Endothelial cell (in vitro differentiated cells): Measurements from ENCODE around the gene HMGB2. TPM values are rescaled to one million over a fixed set of nuclear protein-coding genes. Genes with fewer than 3 reads are reported as not detected.

Experiments
- DNase-seq: peaks from one replicate; pipeline ENCODE4 v3.0.0; 2021; ENCODE audit warnings: low spot score
- H3K27ac Mint-ChIP-seq: one replicate; pipeline ENCODE4 v1.8.0; 2021; ENCODE audit warnings: mixed read lengths, inconsistent platforms; ENCODE audit not compliant: unreplicated experiment
- H3K27me3 Mint-ChIP-seq: one replicate; pipeline ENCODE4 v1.8.0; 2021; ENCODE audit warnings: mild to moderate bottlenecking, moderate library complexity, mixed read lengths, inconsistent platforms; ENCODE audit not compliant: unreplicated experiment
- H3K36me3 Mint-ChIP-seq: one replicate; pipeline ENCODE4 v1.8.0; 2021; ENCODE audit warnings: mild to moderate bottlenecking, low read depth, mixed read lengths, inconsistent platforms; ENCODE audit not compliant: unreplicated experiment
- H3K4me1 Mint-ChIP-seq: one replicate; pipeline ENCODE4 v1.8.0; 2021; ENCODE audit warnings: mild to moderate bottlenecking, mixed read lengths, inconsistent platforms; ENCODE audit not compliant: unreplicated experiment
- H3K4me3 Mint-ChIP-seq: one replicate; pipeline ENCODE4 v1.8.0; 2021; ENCODE audit warnings: mild to moderate bottlenecking, mixed read lengths, inconsistent platforms; ENCODE audit not compliant: unreplicated experiment
- H3K9me3 Mint-ChIP-seq: one replicate; pipeline ENCODE4 v1.8.0; 2021; ENCODE audit warnings: mixed read lengths, inconsistent platforms; ENCODE audit not compliant: unreplicated experiment
- total RNA-seq: library from RNA; stranded (reverse); fragmentation: NEBNext Ultra II Directional; extraction: Animal tissue kit (Norgen Biotek cat#: 25700); gene quantifications from one replicate; pipeline ENCODE4 v1.2.1, GENCODE V29; 2021; ENCODE audit not compliant: unreplicated experiment
- TF ChIP-seq, protein P1 (sequence below): fragments of 200-600 bp; sonication (generic); IDR thresholded peaks from one replicate; pipeline ENCODE4 v1.5.0; 2021; ENCODE audit warnings: antibody characterized with exemption; ENCODE audit not compliant: unreplicated experiment

HMGB2 gene
- total RNA-seq, 1 donor from 2014 or later = 160 TPM

GRCh38 chr4:173319696-173320095, 14.5 kb downstream of the HMGB2 start:
- DNase-seq = no peak
- H3K27ac Mint-ChIP-seq = no peak overlapping the region
- H3K9me3 Mint-ChIP-seq = no peaks in the 10 kb centered on the region
- no peaks in the 10 kb centered on the region for H3K36me3 Mint-ChIP-seq
- H3K4me1 Mint-ChIP-seq = no peaks in the 10 kb centered on the region
- peaks cover 1% of the 10 kb centered on the region for H3K27me3 Mint-ChIP-seq
- TF ChIP-seq, protein P1, sequence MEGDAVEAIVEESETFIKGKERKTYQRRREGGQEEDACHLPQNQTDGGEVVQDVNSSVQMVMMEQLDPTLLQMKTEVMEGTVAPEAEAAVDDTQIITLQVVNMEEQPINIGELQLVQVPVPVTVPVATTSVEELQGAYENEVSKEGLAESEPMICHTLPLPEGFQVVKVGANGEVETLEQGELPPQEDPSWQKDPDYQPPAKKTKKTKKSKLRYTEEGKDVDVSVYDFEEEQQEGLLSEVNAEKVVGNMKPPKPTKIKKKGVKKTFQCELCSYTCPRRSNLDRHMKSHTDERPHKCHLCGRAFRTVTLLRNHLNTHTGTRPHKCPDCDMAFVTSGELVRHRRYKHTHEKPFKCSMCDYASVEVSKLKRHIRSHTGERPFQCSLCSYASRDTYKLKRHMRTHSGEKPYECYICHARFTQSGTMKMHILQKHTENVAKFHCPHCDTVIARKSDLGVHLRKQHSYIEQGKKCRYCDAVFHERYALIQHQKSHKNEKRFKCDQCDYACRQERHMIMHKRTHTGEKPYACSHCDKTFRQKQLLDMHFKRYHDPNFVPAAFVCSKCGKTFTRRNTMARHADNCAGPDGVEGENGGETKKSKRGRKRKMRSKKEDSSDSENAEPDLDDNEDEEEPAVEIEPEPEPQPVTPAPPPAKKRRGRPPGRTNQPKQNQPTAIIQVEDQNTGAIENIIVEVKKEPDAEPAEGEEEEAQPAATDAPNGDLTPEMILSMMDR = no peak
- no peak overlapping the region for H3K4me3 Mint-ChIP-seq

DNA sequence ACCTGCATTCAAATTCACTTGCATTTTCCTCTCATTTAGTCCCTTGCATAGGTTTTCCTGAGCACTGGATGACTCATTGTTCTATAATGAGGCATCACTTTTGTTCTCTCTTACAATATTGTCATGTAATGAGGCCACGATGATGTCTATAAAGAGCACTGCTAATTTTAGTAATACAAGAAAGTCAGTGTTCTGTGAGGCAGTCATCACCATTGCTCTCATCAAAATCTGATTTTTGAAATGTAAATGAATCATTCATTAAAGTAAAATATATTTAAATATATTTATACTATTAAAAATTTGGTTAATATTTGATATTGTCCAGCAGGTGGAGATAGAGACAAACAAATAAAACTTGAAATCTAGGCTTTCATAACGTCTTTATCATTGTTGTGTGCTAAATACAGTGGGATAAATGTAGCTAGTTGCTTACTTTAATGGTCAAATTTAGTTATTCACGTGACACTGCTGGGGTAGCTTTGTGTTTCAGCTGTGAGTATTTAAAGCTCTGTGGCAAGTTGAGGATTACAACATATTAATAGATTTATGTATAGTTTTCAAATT, 15.4 kb downstream of the HMGB2 start:
- no peaks in the 10 kb centered on the region for H3K36me3 Mint-ChIP-seq
- peaks cover 1% of the 10 kb centered on the region for H3K27me3 Mint-ChIP-seq
- H3K4me1 Mint-ChIP-seq = no peaks in the 10 kb centered on the region
- H3K9me3 Mint-ChIP-seq = no peaks in the 10 kb centered on the region
- no peak overlapping the region for H3K4me3 Mint-ChIP-seq
- no peak for DNase-seq
- H3K27ac Mint-ChIP-seq = no peak overlapping the region
- TF ChIP-seq, protein P1 = peak; percentile 73

- no peaks in the 10 kb centered on the region for H3K4me1 Mint-ChIP-seq
- H3K4me3 Mint-ChIP-seq = no peak overlapping the region
- TF ChIP-seq, protein P1 = no peak
- no peak for DNase-seq
- no peak overlapping the region for H3K27ac Mint-ChIP-seq
- no peaks in the 10 kb centered on the region for H3K9me3 Mint-ChIP-seq
- H3K27me3 Mint-ChIP-seq = peaks cover 1% of the 10 kb centered on the region
- H3K36me3 Mint-ChIP-seq = no peaks in the 10 kb centered on the region
These were observed 15.9 kb downstream of the HMGB2 start for GRCh38 chr4:173318240-173318639.

DNA sequence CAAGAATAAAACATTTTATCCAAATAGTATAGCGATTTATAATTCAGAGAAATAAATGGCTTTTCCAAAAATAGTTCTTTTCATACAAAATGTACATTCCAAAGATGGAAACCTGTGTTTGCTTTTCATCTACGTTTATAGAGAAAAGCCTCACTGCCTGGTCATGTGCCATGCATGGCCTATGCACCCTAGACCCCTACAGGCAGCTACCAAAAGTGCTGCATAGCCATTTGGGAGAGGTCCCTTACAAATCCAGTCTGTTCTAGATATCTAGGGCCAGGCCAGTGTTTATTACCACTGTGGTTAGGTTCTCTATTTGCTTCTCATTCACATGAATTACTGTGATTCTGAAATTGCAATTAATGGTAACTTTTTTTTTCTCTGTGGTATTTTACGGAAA, 17.2 kb downstream of the HMGB2 start:
- no peak overlapping the region for H3K27ac Mint-ChIP-seq

DNA sequence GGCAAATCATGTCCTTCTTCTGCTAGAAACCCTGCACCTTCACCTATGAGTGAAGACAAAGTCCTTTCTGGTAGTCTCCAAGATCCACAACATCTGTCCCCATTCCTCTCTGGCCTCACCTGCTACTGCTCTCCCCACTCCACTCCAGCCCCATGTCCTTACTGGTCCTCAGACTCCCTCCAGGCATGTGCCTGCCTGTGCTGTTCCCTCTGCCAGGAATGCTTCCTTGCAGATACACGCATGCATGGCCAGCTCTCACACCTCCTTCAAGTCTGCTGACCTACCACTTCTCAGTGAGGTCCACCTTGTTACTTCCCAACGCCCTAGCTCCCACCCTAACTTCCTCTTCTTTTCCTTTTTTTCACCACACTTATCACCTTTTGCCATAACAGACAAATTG, 18.1 kb downstream of the HMGB2 start:
- Mint-ChIP-seq H3K4me3 (no peak overlapping the region), H3K27ac (no peak overlapping the region), H3K9me3 (no peaks in the 10 kb centered on the region), H3K27me3 (no peaks in the 10 kb centered on the region), H3K36me3 (peaks cover 11% of the 10 kb centered on the region), H3K4me1 (peaks cover 3% of the 10 kb centered on the region)
- DNase-seq = no peak
- TF ChIP-seq, protein P1 = no peak

More for the DNA sequence above, 17.2 kb downstream of the HMGB2 start:
- Mint-ChIP-seq H3K4me1 (no peaks in the 10 kb centered on the region), H3K4me3 (no peak overlapping the region), H3K36me3 (peaks cover 4% of the 10 kb centered on the region), H3K27me3 (peaks cover 1% of the 10 kb centered on the region), H3K9me3 (no peaks in the 10 kb centered on the region)
- TF ChIP-seq, protein P1 = no peak
- peak; percentile 33 for DNase-seq
